ENCODE data around the gene AMER3. TPM values are rescaled to one million over a fixed set of nuclear protein-coding genes. Genes with fewer than 3 reads are reported as not detected.
A peak's percentile ranks its signal among the peaks of the same experiment; 100 is the strongest.

The AMER3 gene
- total and polyA plus RNA-seq, 2 experiments from 2014 or later: not detected

DNA sequence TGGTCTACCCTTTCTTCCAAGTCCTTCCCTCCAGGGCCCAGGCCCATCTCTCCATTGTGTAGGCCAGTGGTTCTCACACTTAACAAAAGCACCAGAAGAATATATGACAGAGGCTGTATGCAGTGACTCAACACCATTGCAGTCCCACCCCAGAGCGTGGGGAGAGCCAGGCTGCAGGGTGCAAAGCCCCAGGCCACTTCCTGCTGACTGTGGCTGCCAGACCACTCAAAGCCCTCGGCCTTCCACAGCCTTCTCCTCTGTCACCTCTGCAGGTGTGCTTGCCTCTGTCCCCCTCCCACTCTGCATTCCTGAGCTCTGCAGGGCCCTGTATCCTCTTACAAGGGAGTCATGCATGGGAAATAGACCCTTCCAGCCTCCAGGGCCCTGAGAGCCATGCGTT is 41.0 kb downstream of the AMER3 start:
- Histone ChIP-seq H3K79me2 (ENCODE audit: insufficient read depth) (no peaks in the 10 kb centered on the region), H3K4me1 (ENCODE audit: insufficient read depth) (no peaks in the 10 kb centered on the region), H3K9me2 (ENCODE audit: insufficient read depth) (no peaks in the 10 kb centered on the region), H3F3A (ENCODE audit: insufficient read depth) (no peaks in the 10 kb centered on the region), H2AFZ (no peak overlapping the region), H3K27ac (no peak overlapping the region), H3K4me3 (no peak overlapping the region), H3K36me3 (ENCODE audit: low read depth) (no peaks in the 10 kb centered on the region), H3K9me3 (ENCODE audit: low read depth) (no peaks in the 10 kb centered on the region), H3K9ac (no peak overlapping the region), H4K20me1 (ENCODE audit: insufficient read depth) (no peaks in the 10 kb centered on the region), H3K4me2 (ENCODE audit: unreplicated experiment) (no peak overlapping the region), H3K27me3 (replicated peaks; ENCODE audit: insufficient read depth) (peaks cover 17% of the 10 kb centered on the region)
- in situ Hi-C loops (cut with MboI): no loop called here
- TF ChIP-seq EZH2 (IDR thresholded peaks at IDR 0.05; ENCODE audit: insufficient read depth, poor library complexity, severe bottlenecking) (no peak), EZH2phosphoT487 (IDR thresholded peaks at IDR 0.05; ENCODE audit: insufficient read depth, low read depth) (no peak)
- DNase-seq: no peak
- whole genome bisulfite sequencing, 2 experiments (ENCODE audit: low coverage in 1 of 2, low lambda C conversion rate in 2 of 2, missing lambda C conversion rate in 2 of 2): 49 to 60% methylated on average over 2 to 3 of the region's 3 CpGs

- no peaks in the 10 kb centered on the region for H3K36me3 ChIP-seq (ENCODE audit: low read depth)
- DNase-seq: peak; percentile 96
- peak overlapping the region; percentile 78 for H3K4me3 ChIP-seq
- H3K4me1 ChIP-seq (ENCODE audit: insufficient read depth): no peaks in the 10 kb centered on the region
- H3K27ac ChIP-seq: peak overlapping the region; percentile 65
- in situ Hi-C loops (cut with MboI): no loop called here
- peak overlapping the region; percentile 82 for H3K4me2 ChIP-seq (ENCODE audit: unreplicated experiment)
- H2AFZ ChIP-seq: peak overlapping the region; percentile 96
- peaks cover 10% of the 10 kb centered on the region for H3K27me3 ChIP-seq (replicated peaks; ENCODE audit: insufficient read depth)
- 2 to 3% methylated on average over 43 to 73 of the region's 96 CpGs for WGBS, 2 experiments (ENCODE audit: low coverage in 1 of 2, low lambda C conversion rate in 2 of 2, missing lambda C conversion rate in 2 of 2)
- H3K79me2 ChIP-seq (ENCODE audit: insufficient read depth): no peaks in the 10 kb centered on the region
- no peaks in the 10 kb centered on the region for H4K20me1 ChIP-seq (ENCODE audit: insufficient read depth)
- no peaks in the 10 kb centered on the region for H3K9me3 ChIP-seq (ENCODE audit: low read depth)
- H3K9me2 ChIP-seq (ENCODE audit: insufficient read depth): no peaks in the 10 kb centered on the region
- no peak for TF ChIP-seq EZH2phosphoT487 (IDR thresholded peaks at IDR 0.05; ENCODE audit: insufficient read depth, low read depth)
- no peak for TF ChIP-seq EZH2 (IDR thresholded peaks at IDR 0.05; ENCODE audit: insufficient read depth, poor library complexity, severe bottlenecking)
- H3K9ac ChIP-seq: peak overlapping the region; percentile 86
- H3F3A ChIP-seq (ENCODE audit: insufficient read depth): no peaks in the 10 kb centered on the region
These were observed 42.4 kb downstream of the AMER3 start for GRCh38 chr2:130797493-130798435.

- Histone ChIP-seq H3K4me3 (peak overlapping the region; percentile 78), H2AFZ (peak overlapping the region; percentile 96), H3K4me1 (ENCODE audit: insufficient read depth) (no peaks in the 10 kb centered on the region), H3K27me3 (replicated peaks; ENCODE audit: insufficient read depth) (peaks cover 4% of the 10 kb centered on the region; the same call in 1 of the 2 replicates), H4K20me1 (ENCODE audit: insufficient read depth) (no peaks in the 10 kb centered on the region), H3K36me3 (ENCODE audit: low read depth) (no peaks in the 10 kb centered on the region), H3K9me2 (ENCODE audit: insufficient read depth) (no peaks in the 10 kb centered on the region), H3F3A (ENCODE audit: insufficient read depth) (no peaks in the 10 kb centered on the region), H3K9me3 (ENCODE audit: low read depth) (no peaks in the 10 kb centered on the region), H3K27ac (no peak overlapping the region), H3K79me2 (ENCODE audit: insufficient read depth) (no peaks in the 10 kb centered on the region), H3K4me2 (ENCODE audit: unreplicated experiment) (peak overlapping the region; percentile 82), H3K9ac (peak overlapping the region; percentile 86)
- in situ Hi-C loops (cut with MboI): no loop called here
- DNase-seq: peak; percentile 33
- 14 to 15% methylated on average over 28 to 30 of the region's 30 CpGs for WGBS, 2 experiments (ENCODE audit: low coverage in 1 of 2, low lambda C conversion rate in 2 of 2, missing lambda C conversion rate in 2 of 2)
- TF ChIP-seq EZH2 (IDR thresholded peaks at IDR 0.05; ENCODE audit: insufficient read depth, poor library complexity, severe bottlenecking) (no peak), EZH2phosphoT487 (IDR thresholded peaks at IDR 0.05; ENCODE audit: insufficient read depth, low read depth) (no peak)
These were observed 43.3 kb downstream of the AMER3 start for GRCh38 chr2:130798472-130799218.

- TF ChIP-seq EZH2phosphoT487 (IDR thresholded peaks at IDR 0.05; ENCODE audit: insufficient read depth, low read depth): no peak
- no peak for TF ChIP-seq EZH2 (IDR thresholded peaks at IDR 0.05; ENCODE audit: insufficient read depth, poor library complexity, severe bottlenecking)
- Histone ChIP-seq H3K36me3 (ENCODE audit: low read depth) (no peaks in the 10 kb centered on the region), H3K4me1 (ENCODE audit: insufficient read depth) (no peaks in the 10 kb centered on the region), H3K9ac (no peak overlapping the region), H4K20me1 (ENCODE audit: insufficient read depth) (no peaks in the 10 kb centered on the region), H3K79me2 (ENCODE audit: insufficient read depth) (no peaks in the 10 kb centered on the region), H2AFZ (no peak overlapping the region), H3F3A (ENCODE audit: insufficient read depth) (no peaks in the 10 kb centered on the region), H3K27ac (no peak overlapping the region), H3K4me3 (no peak overlapping the region), H3K4me2 (ENCODE audit: unreplicated experiment) (no peak overlapping the region), H3K9me3 (ENCODE audit: low read depth) (no peaks in the 10 kb centered on the region), H3K27me3 (replicated peaks; ENCODE audit: insufficient read depth) (no peaks in the 10 kb centered on the region), H3K9me2 (ENCODE audit: insufficient read depth) (no peaks in the 10 kb centered on the region)
- 94 to 100% methylated on average over 1 of the region's 1 CpG for WGBS, 2 experiments (ENCODE audit: low coverage in 1 of 2, low lambda C conversion rate in 2 of 2, missing lambda C conversion rate in 2 of 2)
- in situ Hi-C loops (cut with MboI): no loop called here
- no peak for DNase-seq
These were observed 44.0 kb downstream of the AMER3 start for GRCh38 chr2:130799295-130799694.
